SJSA1 (cell line): ENCODE results near the gene ASB4. TPM values are rescaled to one million over a fixed set of nuclear protein-coding genes. Genes with fewer than 3 reads are reported as not detected.
"Not testable (repeated sequence)": the region's sequence is repeated elsewhere in the genome, so short reads cannot be mapped to it uniquely, and the experiment has no call there.

Source experiments
- DNase-seq, 2 experiments: peaks; one replicate each; pipeline ENCODE4 v3.0.0-alpha.2; 2015 to 2020; ENCODE audit warnings: low spot score in 2 of 2, low read depth in 1 of 2
- H3K27ac ChIP-seq: fragments of 250-450 bp; sonication (Bioruptor Pico); 2 replicates; pipeline ENCODE4 v1.5.1; 2020; ENCODE audit warnings: mild to moderate bottlenecking, moderate library complexity
- H3K27me3 ChIP-seq: fragments of 250-450 bp; sonication (Bioruptor Pico); replicated peaks from 2 replicates; pipeline ENCODE4 v1.5.1; 2020; ENCODE audit warnings: mild to moderate bottlenecking, moderate library complexity
- H3K36me3 ChIP-seq: fragments of 250-450 bp; sonication (Bioruptor Pico); 2 replicates; pipeline ENCODE4 v1.5.1; 2020; ENCODE audit warnings: mild to moderate bottlenecking
- H3K4me1 ChIP-seq: fragments of 250-450 bp; sonication (Bioruptor Pico); replicated peaks from 2 replicates; pipeline ENCODE4 v1.6.1; 2021; ENCODE audit warnings: mild to moderate bottlenecking
- H3K4me3 ChIP-seq: fragments of 250-450 bp; sonication (Bioruptor Pico); 2 replicates; pipeline ENCODE4 v1.5.1; 2020; ENCODE audit warnings: mild to moderate bottlenecking
- H3K9me3 ChIP-seq: fragments of 250-450 bp; sonication (Bioruptor Pico); replicated peaks from 2 replicates; pipeline ENCODE4 v1.5.1; 2020; ENCODE audit warnings: mild to moderate bottlenecking
- total RNA-seq: library from RNA; depleted of rRNA; stranded (reverse); fragments of >200 nt; shearing (Covaris generic); gene quantifications from 2 replicates; pipeline ENCODE4 v1.2.3, GENCODE V29; 2014

The ASB4 gene
- total RNA-seq, 1 experiment from 2014 or later: not detected

DNA sequence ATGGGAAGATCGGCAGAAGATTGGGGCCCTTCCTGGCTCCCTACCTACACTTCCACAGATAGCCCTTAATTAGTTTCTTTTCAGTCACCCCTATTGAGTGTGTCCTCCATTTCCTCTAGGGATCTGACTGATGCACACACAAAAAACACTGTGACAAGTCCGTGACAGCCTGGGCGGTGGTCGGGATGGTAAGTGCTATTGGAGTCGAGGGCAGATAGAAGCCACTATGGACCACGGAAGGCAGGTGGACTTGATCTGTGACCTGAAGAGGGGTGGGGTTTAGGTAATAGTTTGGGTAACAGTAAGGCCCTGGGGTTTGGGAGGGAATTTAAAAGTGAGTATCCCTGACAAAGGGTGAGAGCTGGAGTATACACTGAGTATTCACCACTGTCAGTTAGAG lies 57.6 kb downstream of the ASB4 start:
- H3K4me3 ChIP-seq: no peak overlapping the region
- no peaks in the 10 kb centered on the region for H3K9me3 ChIP-seq
- no peaks in the 10 kb centered on the region for H3K36me3 ChIP-seq
- H3K27me3 ChIP-seq: 0 out of 2 replicates have a peak, but pooled peaks cover 8% of the 10 kb centered on the region
- no peak for DNase-seq
- H3K27ac ChIP-seq: no peak overlapping the region
- H3K4me1 ChIP-seq: peaks cover 4% of the 10 kb centered on the region; the same call in 1 of the 2 replicates

DNA sequence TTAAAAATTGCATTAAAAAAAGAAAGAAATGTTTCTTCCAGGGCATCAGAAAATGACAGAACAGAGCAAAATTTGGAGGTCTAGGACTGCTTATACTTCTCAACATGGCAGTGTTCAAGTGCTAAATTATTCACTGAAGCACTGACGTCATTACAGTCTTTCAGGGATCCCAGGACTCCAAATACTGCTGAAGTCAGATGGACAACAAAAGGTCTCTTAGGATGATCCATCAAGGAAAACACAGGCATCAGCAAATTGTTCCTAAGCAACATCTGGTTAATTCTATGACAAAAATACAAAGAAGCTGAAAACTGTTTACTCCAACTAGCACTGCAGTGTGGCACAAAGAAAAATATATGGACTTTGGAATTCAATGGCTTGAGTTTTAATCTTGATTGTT lies 58.4 kb downstream of the ASB4 start:
- Histone ChIP-seq H3K4me3 (no peak overlapping the region), H3K27ac (no peak overlapping the region), H3K36me3 (no peaks in the 10 kb centered on the region), H3K27me3 (0 out of 2 replicates have a peak, but pooled peaks cover 6% of the 10 kb centered on the region), H3K9me3 (no peaks in the 10 kb centered on the region), H3K4me1 (peaks cover 4% of the 10 kb centered on the region; the same call in 1 of the 2 replicates)
- DNase-seq: no peak

DNA sequence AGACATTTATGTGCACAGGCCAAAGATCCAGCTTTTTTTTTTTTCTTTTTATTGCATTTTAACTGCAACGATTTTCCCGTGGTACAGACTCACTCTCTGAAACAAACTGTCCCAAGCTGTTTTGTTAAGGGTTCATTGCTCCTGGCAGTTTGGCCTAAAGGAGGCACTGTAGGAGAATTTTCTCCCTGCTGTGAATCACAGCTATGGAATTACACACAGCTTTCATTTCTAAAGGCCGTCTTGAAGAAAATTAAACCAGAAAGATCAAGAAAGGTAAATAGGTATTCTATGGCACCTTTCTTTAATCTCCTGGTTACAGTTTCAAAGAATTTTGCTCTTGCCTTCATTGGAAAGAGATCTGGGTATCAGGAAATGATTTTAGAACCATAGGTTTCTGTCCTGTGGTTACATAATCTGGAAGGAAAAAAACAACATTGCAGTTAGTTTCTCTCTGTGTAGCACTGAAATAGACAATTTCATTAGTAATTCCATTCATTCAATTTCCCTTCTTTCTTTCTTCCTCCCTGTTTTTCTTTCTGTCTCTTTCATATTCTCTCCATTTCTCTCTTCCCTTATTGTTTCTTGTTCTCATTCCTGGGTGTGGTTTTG lies 59.4 kb downstream of the ASB4 start:
- Histone ChIP-seq H3K4me1 (peaks cover 4% of the 10 kb centered on the region; the same call in 1 of the 2 replicates), H3K4me3 (peak overlapping the region; percentile 22), H3K27ac (no peak overlapping the region), H3K9me3 (no peaks in the 10 kb centered on the region), H3K27me3 (0 out of 2 replicates have a peak, but pooled peaks cover 5% of the 10 kb centered on the region), H3K36me3 (no peaks in the 10 kb centered on the region)
- DNase-seq: peak in 1 of 2 experiments; percentile 43

DNA sequence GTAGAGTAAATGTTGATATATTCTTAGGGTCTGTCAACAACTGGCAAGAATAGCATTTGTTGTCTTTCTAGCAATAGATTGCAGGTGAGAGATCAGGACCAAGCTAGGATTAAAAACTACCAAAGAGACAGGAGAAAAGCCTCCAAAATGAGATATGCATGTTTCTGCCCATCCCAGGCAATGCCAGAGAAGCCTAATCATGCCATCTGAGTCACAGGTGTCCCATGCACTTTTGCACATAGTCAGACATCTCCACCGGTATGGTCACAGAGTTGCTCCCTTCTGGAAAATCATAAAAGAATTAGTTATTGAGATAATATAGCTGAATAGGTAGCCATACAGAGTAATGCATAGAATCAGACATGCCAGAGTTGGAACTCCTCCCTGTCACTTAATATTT lies 59.9 kb downstream of the ASB4 start:
- DNase-seq: no peak
- H3K36me3 ChIP-seq: no peaks in the 10 kb centered on the region
- 0 out of 2 replicates have a peak, but pooled peaks cover 2% of the 10 kb centered on the region for H3K27me3 ChIP-seq
- H3K4me3 ChIP-seq: no peak overlapping the region; the same call in 1 of the 2 replicates
- no peaks in the 10 kb centered on the region for H3K9me3 ChIP-seq
- no peak overlapping the region for H3K27ac ChIP-seq
- peaks cover 4% of the 10 kb centered on the region; the same call in 1 of the 2 replicates for H3K4me1 ChIP-seq

DNA sequence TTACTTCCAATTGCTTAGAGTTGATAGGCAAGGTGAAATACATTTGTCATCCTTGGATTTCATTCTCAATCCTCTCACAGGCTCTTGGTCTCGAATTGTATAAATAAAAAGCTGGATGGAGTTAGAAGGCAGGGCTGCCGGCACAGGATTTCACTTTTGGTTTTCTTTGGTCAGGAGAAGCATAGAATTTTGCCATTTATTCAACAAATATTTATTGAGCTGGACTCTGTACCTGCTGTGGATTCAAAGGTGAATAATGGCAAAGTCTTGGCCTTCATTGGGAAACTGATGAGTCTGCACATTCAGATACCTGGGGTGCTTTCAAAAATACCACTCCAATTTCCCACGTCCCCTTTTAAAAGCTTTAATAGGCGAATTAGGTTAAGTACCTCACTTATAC lies 60.9 kb downstream of the ASB4 start:
- Histone ChIP-seq H3K9me3 (no peaks in the 10 kb centered on the region), H3K27ac (no peak overlapping the region), H3K36me3 (no peaks in the 10 kb centered on the region), H3K4me1 (peaks cover 4% of the 10 kb centered on the region; the same call in 1 of the 2 replicates), H3K4me3 (no peak overlapping the region), H3K27me3 (no peaks in the 10 kb centered on the region)
- DNase-seq: no peak

DNA sequence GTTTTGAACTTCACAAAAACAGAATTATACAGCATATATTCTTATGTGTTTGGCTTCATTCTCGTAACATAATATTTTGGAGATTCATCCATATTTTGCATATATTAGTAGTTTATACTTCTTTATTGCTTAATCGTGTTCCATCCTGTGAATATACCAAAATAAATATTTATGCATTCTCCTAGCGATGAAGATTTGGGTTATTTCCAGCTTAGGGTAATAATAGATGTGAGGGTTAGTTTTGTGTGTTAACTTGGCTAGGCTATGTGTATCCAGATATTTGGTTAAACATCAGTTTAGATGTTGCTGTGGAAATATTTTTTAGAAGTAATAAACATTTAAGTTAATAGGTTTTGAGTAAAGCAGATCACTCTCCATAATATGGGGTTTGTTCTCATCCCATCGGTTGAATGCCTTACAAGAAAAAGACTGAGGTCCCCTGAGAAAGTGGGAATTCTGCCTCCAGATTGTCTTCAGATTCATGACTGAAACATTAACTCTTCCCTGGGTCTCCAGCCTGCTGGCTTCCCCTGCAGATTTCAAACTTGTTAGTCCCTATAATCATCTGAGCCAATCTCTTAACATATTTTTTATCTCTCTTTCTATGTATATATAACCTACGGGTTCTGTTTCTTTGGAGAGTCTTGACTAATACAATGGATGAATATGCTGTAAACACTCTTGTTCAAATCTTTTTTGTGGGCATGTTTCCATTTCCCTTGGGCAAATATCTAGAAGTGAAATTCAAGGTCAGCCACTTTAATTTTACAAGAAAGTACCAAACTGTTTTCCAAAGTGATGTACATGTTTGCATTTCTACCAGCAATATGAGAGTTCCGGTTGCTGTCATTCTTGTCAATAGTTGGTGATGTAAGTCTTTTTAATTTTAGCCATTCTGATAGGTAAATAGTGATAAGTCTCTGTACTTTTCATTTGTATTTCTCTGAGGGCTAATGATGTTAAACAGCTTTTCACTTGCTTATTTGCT lies 61.9 kb downstream of the ASB4 start:
- DNase-seq: no peak
- no peaks in the 10 kb centered on the region for H3K9me3 ChIP-seq

DNA sequence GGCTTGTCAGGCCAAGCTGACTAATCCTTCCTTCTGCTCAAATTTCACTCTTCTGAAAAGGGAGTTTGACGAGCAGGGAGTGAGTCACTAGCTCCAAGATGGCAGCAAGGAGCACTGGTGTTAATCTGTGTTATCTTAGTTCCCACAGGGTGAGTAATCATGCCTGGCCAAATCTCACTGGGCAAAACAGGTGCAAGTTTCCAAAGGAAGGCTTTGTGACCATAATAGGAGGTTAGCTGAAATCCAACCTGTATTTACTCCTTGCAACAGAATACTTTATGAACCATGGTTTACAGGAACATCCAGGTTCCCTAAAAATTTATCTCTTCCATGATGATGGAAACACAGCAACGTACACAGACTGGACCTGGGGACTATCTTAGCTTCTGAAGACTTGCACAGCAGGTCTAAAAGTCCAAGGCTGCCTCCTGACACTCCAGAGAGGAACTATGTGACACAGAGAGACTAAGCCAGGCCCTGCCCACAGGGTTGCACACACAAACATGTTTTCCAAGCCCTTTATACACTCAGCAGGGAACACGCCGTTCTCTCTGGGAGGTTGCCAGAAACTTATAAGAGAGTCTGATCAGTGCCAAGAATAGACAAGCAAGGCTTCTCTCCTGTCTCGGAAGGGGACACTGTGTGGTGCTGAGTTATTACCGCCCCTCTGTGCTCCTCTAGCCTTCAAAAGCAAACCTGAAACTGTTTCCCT lies 64.2 kb downstream of the ASB4 start:
- DNase-seq: no peak
- no peaks in the 10 kb centered on the region for H3K9me3 ChIP-seq
- no peaks in the 10 kb centered on the region; the same call in 1 of the 2 replicates for H3K27me3 ChIP-seq
- no peaks in the 10 kb centered on the region for H3K36me3 ChIP-seq
- H3K27ac ChIP-seq: no peak overlapping the region
- peaks cover 4% of the 10 kb centered on the region; the same call in 1 of the 2 replicates for H3K4me1 ChIP-seq
- H3K4me3 ChIP-seq: no peak overlapping the region

More for the DNA sequence above, 61.9 kb downstream of the ASB4 start:
- Histone ChIP-seq H3K4me3 (no peak overlapping the region), H3K27ac (no peak overlapping the region), H3K4me1 (peaks cover 4% of the 10 kb centered on the region; the same call in 1 of the 2 replicates), H3K27me3 (no peaks in the 10 kb centered on the region), H3K36me3 (no peaks in the 10 kb centered on the region)

DNA sequence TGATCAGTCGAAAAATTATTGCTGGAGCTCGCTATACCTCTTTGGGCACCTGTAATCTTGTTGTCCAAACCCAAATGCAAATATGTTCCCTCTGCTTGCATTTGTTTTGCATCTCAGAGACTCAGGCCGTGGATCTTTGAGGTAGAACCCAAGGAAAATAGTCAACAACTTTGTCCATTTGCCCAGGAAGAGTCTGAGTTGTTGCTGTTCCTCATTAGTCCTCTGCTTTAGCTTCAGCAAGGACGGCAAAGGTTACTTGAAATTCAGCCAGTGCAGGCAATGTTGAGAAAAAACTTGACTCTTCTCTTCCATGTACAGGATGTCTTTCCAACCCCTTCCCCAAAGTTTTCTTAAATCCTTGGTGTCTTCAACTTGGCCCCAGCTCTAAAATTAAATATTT lies 64.8 kb downstream of the ASB4 start:
- no peak overlapping the region for H3K4me3 ChIP-seq
- no peaks in the 10 kb centered on the region for H3K36me3 ChIP-seq
- no peaks in the 10 kb centered on the region for H3K9me3 ChIP-seq
- peaks cover 1% of the 10 kb centered on the region; the same call in 1 of the 2 replicates for H3K4me1 ChIP-seq
- no peaks in the 10 kb centered on the region; the same call in 1 of the 2 replicates for H3K27me3 ChIP-seq
- DNase-seq: no peak
- H3K27ac ChIP-seq: no peak overlapping the region

DNA sequence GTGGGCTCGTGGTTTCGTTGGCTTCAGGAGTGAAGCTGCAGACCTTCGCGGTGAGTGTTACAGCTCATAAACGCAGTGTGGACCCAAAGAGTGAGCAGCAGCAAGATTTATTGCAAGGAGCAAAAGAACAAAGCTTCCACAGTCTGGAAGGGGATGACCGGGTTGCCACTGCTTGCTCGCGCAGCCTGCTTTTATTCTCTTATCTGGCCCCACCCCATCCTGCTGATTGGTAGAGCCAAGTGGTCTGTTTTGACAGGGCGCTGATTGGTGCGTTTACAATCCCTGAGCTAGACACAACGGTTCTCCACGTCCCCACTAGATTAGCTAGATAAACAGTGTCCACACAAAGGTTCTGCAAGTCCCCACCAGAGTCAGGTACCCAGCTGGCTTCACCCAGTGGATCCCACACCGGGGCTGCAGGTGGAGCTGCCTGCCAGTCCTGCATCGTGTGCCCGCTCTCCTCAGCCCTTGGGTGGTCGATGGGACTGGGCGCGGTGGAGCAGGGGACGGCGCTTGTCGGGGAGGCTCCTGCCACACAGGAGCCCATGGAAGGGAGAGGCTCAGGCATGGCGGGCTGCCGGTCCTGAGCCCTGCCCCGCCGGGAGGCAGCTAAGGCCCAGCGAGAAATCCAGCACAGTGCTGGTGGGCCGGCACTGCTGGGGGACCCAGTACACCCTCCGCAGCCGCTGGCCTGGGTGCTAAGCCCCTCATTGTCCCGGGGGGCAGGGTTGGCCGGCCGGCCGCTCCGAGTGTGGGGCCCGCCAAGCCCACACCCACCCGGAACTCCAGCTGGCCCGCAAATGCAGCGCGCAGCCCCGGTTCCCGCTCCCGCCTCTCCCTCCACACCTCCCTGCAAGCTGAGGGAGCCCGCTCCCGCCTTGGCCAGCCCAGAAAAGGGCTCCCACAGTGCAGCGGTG lies 66.5 kb downstream of the ASB4 start:
- DNase-seq, H3K27me3 ChIP-seq, H3K9me3 ChIP-seq, H3K4me1 ChIP-seq, H3K4me3 ChIP-seq, H3K27ac ChIP-seq, H3K36me3 ChIP-seq: not testable (repeated sequence)

DNA sequence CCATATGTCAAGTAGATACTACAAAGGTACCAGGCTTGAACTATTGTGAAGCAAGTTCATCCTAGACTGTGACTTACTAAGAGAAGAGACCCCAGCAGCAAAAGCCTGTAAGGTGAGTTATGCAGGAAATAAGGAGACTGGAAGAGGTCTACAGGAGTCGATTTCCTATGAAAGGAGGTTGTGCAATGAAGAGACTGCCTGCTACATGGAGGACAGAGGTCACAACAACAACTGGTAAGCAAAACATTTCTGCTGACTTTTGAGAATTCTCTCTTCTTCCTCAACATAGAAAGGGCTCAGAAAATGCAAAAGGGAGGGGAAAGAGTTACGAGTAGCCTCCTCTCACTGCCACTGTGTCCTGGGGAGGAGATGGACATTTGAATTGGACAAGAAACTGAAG lies 68.2 kb downstream of the ASB4 start:
- Histone ChIP-seq H3K4me1 (no peaks in the 10 kb centered on the region), H3K27ac (no peak overlapping the region), H3K27me3 (peaks cover 4% of the 10 kb centered on the region; the same call in 1 of the 2 replicates), H3K9me3 (no peaks in the 10 kb centered on the region), H3K4me3 (no peak overlapping the region), H3K36me3 (no peaks in the 10 kb centered on the region)
- no peak for DNase-seq

DNA sequence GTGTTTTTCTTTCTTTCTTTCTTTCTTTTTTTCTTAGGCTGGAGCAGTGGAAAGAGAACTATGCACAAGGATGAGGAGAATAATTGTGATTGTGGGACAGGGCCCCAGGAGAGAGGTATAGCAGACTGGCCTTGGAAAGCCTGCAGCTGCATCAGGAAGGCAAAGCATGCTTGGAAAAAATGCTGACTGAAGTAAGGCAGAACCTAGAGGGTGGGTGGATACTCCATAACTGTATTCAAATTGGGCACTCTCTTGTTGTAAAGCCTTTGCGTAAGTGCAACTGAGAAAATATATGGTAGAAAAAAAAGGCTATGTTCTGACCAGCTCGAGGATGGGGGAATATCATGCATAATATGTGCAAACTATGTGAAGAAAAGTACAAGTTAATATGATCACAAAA lies 71.0 kb downstream of the ASB4 start:
- Histone ChIP-seq H3K27ac (no peak overlapping the region), H3K4me3 (no peak overlapping the region), H3K36me3 (no peaks in the 10 kb centered on the region), H3K27me3 (peaks cover 4% of the 10 kb centered on the region; the same call in 1 of the 2 replicates), H3K9me3 (no peaks in the 10 kb centered on the region), H3K4me1 (no peaks in the 10 kb centered on the region)
- DNase-seq: no peak

DNA sequence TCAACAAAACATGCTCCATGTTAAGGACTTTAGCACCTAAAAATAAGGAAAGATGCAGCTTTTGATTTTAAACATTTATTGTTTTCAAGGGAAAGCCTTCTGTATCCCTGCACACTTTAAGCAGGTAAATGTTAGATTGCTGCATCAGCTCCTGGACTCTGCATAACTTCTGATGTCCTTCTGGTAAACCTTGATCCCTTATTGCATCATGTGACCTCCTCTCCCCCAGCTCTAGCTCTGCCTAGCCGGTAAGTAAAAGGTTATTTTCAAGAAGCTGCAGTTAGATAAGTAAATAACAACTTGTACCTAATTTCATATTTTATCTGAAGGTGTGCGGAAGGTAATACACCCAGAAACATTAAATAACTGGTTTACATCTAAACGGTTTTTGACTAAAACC lies 73.1 kb downstream of the ASB4 start:
- H3K27ac ChIP-seq: no peak overlapping the region
- H3K27me3 ChIP-seq: peaks cover 4% of the 10 kb centered on the region; the same call in 1 of the 2 replicates
- DNase-seq: no peak
- H3K4me1 ChIP-seq: no peaks in the 10 kb centered on the region
- H3K9me3 ChIP-seq: no peaks in the 10 kb centered on the region
- H3K36me3 ChIP-seq: no peaks in the 10 kb centered on the region
- no peak overlapping the region for H3K4me3 ChIP-seq
